Activated T-cell treated with anti-CD3 and anti-CD28 coated beads for 48 hours (primary cell): ENCODE data around the gene C5orf52.
A peak's percentile ranks its signal among the peaks of the same experiment; 100 is the strongest.
"Not testable (repeated sequence)": the region's sequence is repeated elsewhere in the genome, so short reads cannot be mapped to it uniquely, and the experiment has no call there.

Source experiments
- DNase-seq: peaks from one replicate; pipeline ENCODE4 v3.0.0-alpha.2; 2020; ENCODE audit warnings: low read depth

The C5orf52 gene

DNA sequence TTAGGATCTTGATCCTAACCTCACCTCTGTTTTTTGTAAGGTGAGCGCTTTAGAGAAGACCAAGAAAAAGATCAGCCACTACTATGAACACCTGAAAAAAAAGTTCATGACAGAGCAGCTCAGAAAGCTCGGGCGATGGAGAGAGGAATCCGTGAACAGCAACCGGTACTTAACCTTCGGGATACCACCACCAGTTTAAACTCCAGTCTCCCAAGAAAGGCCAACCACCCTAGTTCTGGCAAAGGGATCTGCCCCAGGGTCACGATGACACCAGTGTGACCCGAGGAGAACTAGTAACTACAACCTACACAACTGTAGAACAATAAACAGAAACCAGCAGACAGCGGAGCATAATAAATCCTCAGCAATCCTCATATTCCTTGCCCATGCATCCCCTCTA, 8.5 kb downstream of the C5orf52 start:
- DNase-seq, result no peak

DNA sequence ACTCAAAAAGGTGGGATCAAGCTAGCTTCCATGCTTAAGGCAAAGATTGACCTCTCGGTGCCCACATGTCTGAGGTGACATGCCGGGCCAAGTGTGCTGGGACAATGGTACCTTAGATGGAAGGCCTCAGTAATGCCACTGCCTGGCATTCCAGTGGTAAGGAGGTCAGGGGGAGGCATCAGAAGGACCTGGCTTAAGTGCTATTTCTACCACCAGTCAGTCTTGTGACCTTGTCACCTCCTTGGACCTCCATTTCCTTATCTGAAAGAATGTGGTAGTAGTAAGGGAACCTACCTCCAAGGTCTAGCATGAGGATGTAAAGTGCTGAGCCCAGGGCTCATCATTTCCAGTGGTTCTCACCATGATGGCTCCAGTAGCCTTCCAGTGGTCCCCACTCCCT, 8.9 kb downstream of the C5orf52 start:
- no peak for DNase-seq

DNA sequence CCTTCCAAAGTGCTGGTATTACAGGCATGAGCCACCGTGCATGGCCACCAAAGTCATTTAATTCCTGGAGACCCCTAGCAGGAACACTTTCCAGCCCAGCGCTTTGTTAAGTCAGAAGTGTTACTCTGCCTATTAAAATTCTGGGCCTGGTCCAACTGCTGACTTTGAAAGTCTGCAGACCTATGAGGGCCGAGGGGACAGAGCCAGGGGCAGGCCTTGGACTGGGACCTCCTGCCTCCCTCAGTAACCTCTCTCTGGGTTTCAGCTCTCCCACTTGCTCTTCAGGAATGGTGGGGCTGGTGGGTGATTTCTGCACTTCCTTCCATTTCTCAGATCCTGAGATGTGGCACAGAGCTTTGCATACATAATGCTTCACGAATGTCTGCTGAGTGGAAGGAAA, 9.7 kb downstream of the C5orf52 start:
- DNase-seq, result no peak

DNA sequence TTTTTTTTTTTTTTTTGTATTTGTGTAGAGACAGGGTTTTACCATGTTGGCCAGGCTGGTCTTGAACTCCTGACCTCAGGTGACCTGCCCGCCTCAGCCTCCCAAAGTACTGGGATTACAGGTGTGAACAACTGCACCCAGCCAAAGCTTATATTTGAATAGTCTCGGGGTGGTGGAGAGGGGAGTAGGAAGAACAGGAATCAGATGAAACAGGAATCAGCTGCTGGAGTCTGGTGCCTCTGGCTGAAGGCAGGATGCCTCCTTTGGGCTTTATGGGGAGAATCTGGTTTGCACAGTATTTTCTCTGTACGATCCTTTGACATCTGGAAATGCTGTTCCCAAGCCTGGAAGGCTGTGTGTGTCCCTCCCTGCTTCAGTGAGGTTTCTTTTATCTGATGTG, 10.9 kb downstream of the C5orf52 start:
- no peak for DNase-seq

DNA sequence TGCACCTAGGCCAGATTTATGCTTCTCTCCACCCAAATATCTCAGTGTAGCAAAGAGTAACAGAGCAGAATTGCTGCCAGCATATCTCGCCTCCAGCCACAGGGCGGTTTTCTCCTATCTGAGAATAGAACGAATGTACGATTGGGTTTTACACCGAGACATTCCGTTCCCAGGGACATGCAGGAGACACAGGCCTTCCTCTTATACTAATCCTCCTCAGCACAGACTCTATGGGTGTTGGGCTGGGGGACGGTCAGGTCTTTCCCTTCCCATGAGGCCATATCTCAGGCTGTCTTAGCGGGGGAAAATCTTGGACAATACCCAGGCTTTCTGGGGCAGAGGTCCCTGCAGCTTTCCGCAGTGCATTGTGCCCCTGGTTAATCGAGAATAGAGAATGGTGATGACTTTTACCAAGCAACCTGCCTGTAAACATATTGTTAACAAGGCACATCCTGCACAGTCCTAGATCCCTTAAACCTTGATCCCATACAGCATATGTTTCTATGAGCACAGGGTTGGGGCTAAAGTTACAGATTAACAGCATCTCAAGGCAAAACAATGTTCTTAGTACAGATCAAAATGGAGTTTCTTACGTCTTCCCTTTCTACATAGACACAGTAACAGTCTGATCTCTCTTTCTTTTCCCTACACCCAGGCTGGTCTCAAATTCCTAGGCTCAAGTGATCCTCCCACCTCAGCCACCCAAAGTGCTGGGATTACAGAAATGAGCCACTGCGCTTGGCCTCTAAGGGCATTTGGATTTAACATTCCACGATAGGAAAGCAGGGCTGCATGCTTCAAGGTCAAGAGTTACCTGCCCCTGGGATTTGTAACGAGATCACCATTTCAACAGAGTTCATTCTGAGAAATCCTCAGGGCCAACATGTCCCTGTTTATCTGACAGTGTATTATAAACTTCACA, 15.2 kb downstream of the C5orf52 start:
- DNase-seq, result not testable (repeated sequence)

DNA sequence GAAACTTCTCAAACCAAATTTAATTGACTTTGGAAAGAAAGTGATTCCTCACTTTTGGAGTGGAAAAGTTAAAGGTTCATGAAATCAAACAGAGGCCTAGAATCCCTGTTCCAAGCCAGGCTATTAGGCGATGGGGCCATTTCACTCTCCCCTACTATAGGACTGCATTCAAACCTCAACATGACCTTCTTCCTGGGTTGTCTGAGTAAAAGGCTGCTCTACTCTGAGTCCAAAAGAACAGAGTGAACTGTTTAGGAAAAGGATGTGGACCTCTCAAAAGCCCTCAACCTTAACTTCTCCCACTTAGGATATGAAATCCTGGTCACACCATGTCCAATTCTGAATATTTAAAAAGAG, 15.8 kb downstream of the C5orf52 start:
- DNase-seq, result no peak

DNA sequence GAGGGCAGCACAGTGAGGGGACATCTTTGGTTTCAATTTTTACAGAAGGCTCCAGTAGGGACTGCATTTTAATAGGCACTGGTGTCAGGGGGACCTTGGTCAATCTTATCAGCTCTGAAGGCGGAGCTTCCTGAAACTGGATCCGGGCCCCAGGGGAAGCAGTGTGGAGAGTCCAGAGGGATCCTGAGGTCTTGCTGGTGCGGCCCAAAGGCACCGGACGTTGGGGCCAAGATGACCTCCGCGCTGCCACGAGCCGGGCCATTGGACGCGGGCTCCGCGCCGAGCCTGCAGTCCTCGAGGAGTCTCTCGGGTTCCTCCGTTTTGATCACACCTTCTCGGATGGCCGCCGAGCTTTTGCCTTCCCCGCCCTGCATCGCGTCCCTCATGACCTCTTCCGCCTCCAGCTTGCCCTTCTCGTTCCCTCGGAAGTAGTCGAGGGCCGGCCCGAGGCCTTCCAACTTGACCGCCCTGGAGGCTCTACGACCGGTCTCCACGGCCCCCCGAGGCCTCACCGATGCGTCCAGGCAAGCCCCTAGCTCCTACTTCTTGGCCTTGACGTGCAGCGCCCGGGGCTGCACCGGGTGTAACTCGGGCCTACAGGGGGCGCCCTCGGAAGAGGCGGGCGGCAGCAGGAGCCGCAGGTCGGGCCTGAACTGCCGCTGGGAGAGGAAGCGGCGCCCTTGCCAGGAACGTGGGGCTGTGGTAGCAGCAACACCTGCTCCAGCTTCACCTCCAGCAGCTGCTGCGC, 18.8 kb downstream of the C5orf52 start:
- peak; percentile 23 for DNase-seq

DNA sequence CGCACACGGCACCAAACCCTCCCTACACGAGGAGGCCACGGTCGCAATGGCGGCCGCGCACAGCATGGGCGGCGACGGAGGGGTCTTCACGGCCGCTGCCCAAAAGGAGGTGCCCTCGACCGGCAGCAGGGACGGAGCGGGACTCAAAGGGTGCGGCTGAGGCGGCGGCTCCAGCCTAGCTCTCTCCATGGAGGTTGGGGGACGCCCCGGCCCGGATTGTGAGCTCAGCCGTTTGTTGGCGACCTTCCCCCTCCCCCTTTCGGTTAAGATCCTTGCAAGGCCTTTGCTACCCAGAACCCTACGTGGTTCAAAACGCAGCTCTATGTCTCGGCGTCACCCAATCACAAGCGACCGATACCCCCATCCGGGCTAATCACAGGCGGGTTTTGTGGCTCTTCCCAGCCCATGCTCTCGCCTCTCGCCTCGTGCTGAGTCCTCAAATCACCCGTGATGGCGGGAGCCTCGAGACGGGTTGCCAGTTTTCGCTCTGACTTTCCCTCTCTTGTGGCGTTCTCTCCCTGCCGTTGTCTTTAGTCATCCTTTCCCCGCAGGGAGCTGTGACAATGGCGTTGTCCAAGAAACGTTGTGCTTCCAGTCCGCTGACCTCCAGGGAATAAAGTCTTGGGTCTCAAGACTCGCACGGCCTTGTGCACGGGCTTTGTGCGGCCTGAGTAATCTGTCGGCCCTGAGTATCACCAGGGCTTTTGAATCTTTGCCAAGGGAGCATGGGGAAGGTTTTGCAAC, 19.5 kb downstream of the C5orf52 start:
- no peak for DNase-seq

DNA sequence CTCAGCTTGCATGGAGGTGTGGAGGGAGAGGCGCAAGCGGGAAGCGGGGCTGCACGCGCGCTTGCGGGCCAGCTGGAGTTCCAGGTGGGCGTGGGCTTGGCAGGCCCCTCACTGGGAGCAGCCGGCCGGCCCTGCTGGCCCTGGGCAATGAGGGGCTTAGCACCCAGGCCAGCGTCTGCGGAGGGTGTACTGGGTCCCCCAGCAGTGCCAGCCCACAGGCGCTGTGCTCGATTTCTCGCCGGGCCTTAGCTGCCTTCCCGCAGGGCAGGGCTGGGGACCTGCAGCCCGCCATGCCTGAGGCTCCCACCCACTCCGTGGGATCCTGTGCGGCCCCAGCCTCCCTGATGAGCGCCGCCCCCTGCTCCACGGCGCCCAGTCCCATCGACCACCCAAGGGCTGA, 22.5 kb downstream of the C5orf52 start:
- DNase-seq, result not testable (repeated sequence)

DNA sequence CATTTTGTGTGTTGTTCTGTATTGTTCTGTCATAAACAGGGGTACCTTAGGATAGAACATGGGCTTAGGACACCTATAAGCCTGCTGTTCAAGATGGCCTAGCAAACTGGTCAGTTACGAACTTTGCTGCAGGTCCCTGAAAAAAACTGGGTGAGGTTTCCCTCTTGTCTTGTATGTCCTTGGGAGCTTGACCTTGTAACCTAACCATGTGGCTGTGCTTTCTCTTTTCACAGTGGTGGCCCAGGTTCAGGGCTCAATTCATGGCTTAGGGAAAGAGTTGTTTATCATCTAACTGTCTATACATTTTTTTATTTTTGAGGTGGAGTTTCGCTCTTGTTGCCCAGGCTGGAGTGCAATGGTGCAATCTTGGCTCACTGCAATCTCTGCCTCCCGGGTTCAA, 24.8 kb downstream of the C5orf52 start:
- DNase-seq, result not testable (repeated sequence)

DNA sequence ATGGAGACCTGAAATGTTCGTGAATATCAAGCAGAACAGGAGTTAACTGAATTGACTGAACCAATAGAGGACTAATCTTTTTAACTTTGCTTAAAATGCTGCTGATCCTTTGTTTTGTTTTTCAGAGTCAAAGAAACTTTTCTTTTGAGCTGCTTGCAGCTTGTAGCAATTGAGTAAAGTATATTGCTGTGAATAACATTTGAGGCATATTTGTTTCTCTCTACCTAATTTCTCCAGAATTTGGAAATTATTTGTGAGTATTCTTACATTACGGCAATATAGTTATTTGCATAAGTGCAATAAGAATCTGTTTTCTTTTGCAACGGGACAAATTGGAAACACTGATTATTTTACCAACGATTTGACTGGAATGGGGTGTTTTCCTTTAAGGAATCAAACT, 27.3 kb downstream of the C5orf52 start:
- not testable (repeated sequence) for DNase-seq

DNA sequence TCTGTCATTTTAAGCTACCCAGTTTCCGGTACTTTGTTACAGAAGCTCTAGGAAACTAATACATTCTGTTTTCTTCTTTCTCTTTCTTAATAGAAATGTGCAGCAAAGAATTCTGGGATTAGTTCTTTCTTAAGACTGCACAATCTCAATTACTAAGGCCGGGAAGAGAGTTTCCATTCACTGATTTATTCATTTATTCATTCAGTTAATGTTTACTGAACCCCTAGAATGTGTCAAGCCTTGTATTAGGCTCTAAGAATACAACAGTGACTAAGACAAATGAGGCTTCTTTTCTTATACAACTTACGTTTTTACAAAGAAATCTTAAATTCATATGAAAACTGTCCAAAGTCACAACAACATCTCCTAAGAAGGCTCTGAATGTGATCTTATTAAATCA, 32.4 kb downstream of the C5orf52 start:
- no peak for DNase-seq

DNA sequence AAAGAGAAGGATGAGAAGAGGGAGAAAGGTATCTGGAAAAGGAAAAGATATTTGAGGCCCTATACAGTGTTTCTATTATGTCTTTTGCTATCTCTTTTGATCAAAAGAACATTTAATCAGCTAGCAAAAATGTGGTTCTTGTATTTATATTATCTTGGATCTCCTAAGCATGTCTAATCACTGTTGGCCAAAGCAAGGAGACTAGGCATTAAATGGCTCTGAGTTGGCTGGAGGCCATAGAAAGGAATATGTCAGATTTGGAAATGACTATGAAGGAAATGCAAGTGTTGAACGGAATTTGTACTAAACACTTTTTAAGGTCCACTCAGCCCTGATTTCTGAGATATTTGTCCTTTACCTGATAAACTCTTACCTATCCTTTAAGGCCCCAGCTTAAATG, 37.5 kb downstream of the C5orf52 start:
- no peak for DNase-seq

DNA sequence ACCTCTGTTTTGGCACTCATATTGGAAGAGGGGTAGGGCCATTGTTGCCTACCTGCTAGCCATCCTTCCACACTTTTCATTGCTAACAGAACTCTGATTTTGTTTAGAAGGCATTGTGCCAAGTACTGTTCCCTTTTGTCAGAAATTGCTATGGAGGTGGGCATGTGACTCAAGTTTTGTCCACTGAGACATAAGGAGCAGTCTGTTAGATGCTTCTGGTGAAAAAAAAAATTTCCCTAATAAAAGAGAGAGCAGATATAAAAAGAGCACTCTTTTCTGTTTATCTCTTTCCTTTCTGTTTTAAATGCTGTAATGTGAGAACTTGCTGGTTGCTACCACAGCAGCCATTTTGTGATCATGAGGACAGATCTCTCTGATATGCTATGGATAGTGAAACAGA, 38.0 kb downstream of the C5orf52 start:
- DNase-seq, result no peak

DNA sequence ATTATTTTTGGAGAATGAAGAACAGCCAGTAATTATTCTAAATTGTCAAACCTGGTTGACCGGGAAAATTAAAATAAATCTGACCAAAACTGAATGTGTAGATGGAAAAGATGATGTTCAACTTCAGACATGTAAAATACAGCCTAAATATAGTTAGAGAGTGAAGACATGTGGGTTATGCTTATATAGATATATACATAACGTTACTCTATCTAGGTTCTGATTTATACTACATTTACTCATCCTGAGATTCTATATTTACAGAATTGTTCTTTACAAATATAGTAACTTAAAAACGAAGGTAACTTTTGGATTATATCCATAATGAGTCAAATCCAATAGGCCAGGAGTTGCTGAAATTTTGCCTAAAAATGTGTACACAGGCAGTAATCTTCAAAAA, 39.1 kb downstream of the C5orf52 start:
- DNase-seq, result no peak

DNA sequence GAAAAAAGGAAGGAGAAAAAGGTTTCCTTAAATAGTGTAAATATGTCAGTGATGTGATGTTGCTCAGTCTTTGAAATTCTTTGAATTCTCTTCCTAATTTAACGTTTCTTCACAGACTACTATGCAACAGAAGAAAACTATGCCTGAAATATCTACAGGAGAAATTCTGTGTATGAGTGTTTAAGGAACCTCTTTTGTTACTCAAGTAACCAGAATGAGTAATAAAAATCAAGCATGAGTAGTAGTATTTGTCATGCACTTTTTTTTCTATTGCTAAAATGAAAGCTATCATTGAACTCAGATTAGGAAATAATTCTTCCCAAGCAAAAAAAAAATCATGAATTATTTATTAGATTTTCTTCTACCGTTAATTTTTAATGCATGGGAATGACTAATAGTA, 39.5 kb downstream of the C5orf52 start:
- no peak for DNase-seq

DNA sequence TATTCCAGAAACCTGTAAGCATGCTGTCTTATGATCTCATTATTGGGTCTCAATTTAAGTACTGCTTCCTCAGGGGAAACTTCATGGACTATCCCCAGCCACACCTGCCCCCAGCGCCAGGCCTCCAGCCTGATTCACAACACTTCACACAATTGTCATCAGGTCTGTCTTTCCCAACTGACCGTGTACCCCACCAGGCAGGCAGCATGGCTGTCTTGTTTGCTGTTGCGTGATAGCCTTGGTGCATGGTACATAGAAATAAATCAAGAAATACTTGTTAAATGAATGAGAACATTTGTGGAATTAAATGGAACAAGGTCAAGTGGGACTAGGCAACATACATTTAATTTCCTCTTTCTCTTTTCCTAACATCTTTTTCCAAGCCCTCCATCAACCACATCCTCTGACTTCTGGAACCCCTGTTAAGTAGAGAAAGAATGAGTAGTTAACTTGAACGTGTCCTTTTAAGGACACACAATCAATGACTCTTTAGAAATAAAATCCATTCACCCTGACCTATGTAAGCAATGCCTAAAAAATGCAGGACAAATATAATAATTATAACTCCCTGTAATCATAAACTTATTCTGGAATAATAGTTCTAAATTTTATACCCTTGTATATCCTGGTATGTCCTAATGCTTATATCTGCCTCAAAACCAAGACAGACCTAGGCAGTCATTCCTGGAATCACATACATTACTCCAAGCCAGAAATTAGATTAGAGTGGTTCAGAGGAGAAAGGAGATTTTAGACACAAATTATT, 42.7 kb downstream of the C5orf52 start:
- no peak for DNase-seq

DNA sequence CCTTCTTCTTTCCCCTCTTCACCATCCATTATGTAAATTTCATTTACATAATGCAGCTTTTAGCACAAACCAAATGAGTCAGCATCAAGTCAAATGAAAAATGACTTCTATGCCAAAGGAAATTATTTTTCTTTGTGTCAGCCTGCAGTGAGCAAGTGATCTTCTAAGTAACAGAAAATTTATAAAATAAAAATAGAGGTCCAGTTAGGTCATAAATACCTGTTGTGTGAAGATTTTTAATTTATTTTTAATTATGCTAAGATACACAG, 43.2 kb downstream of the C5orf52 start:
- DNase-seq, result no peak

DNA sequence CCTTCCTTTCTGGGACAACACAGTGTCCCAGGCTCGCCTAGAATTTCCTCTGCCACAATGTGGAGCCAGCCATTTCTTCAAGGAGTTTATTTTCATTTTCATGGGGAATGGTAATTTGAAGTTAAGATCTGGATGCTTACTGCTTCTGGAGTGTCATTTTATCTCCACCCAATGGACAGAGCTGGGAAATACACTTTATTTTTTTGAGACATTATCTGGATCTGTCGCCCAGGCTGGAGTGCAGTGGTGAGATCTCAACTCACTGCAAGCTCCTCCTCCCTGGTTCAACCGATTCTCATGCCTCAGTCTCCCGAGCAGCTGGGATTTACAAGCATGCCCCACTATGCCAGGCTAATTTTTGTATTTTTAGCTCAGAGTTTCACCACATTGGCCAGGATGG, 47.2 kb downstream of the C5orf52 start:
- DNase-seq, result no peak

DNA sequence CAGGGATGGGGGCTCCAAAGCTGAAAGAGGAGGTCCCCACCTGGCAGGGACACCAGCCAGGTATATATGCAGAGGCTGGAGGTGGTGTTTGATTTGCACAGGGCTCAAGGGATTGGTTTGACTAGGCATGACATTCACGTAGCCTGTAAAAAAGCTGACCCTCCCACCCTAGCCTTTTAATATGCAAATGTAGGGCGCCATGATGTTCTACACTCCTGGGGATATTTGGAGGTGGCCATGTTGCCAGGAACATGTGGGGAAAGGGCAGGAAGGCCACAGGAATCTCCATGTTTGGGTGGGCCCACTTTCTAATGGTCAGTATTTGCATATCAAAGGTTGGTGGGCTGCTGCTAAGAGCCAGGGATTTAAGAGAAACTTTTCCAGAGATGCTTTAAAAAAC, 47.9 kb downstream of the C5orf52 start:
- no peak for DNase-seq

DNA sequence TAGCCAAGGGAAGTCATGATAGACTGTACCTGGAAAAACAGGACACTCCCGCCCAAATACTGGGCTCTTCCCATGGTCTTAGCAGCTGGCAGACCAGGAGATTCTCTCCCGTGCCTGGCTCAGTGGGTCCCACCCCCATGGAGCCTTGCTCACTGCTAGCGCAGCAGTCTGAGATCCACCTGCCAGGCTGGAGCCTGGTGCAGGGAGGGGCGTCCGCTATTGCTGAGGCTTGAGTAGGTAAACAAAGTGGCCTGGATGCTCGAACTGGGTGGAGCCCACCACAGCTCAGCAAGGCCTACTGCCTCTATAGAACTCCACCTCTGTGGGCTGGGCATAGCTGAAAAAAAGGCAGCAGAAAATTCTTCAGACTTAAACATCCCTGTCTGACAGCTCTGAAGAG, 49.8 kb downstream of the C5orf52 start:
- DNase-seq, result no peak

DNA sequence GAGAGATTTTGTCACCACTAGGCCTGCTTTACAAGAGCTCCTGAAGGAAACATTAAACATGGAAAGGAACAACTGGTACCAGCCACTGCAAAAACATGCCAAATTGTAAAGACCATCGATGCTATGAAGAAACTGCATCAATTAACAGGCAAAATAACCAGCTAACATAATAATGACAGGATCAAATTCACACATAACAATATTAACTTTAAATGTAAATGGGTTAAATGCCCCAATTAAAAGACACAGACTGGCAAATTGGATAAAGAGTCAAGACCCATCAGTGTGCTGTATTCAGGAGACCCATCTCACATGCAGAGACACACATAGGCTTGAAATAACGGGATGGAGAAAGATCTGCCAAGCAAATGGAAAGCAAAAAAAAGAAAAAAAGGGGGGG, 51.6 kb downstream of the C5orf52 start:
- not testable (repeated sequence) for DNase-seq
